NAMALWA (cell line): ENCODE data around the gene WDR33.
"Not testable (repeated sequence)": the region's sequence is repeated elsewhere in the genome, so short reads cannot be mapped to it uniquely, and the experiment has no call there.

ENCODE experiments used
- DNase-seq: peaks from one replicate; pipeline ENCODE4 v3.0.0-alpha.2; 2015; ENCODE audit warnings: low spot score

The WDR33 gene

DNA sequence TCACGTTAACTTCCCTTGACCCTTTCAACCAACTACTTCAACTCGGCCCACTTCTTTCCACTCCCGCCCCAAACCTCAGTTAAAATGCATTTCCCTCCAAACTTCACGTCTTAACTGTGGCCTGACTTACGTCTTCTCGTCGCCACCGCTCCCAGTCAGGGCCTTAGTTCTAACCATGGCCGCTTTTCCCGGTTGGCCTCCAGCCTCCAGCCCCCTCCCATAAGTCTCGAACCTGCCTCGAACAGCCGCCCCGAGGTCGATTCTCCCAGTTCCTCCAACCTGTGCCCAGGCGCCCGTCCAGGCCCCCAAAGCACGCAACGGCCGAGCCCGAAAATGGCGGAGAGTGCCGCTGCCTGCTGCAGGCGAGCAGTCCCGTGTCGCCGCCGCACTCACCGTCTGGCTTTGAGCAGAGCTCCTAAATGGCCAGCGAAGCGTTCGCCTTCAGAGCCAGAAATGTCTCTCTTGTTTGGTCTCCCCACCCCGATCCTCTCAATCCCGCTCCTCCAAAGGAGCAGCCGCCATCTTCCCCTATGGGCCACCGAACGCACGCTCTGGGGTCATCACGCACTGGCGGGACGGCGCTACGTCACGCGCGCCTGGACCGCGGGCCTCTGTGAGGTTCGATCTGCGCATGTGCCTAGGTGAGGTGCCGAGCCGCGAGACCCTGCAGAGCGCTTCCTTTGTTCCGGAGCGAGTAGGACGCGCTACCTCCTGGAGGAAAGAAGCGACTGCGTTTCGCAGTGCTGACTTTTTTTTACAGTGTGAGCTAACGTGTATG lies at the start of gene WDR33:
Gene WDR33 (minus strand): TSS at position 553 of the 778 bp plus-strand sequence. CDS start 40,190 bp downstream, outside the sequence.
- peak; percentile 96 for DNase-seq

DNA sequence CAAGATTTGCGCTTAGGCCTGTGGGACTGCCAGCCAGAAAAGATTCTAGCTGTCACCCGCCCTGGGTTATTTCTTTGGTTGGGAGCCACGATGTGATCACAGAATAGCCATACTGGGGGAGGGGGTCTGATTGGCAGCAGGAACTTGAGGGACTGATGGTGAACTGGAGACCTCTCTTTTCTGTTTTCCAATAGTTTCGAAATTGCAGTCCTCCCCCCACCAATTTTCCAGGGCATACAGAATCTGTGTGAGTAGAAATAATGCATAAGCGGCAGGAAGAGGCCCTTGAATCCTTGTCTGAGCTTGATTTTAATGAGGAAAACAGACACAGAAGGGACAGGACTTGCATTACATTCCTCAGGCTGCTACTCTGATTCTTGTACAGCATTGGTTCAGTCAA lies 49.2 kb upstream of the WDR33 start:
- no peak for DNase-seq

DNA sequence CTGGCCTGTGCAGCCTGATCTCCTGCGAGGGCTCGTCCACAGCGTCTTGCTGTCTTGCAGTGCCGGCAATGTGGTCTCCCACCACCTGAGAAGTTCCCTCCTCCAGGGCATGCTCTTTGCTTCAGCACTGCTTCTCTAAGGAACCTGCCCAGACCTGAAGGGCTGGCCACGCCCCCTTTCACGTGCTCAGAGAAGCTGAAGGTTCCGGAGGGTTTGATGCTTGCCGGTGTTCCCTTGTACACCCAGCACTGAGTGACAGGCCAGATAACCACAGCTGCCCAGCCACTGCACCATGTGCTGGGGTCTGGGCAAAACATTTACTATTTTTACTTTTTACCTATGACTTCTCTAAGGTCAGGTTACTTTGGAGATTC lies 48.7 kb upstream of the WDR33 start:
- DNase-seq, result peak; percentile 26

DNA sequence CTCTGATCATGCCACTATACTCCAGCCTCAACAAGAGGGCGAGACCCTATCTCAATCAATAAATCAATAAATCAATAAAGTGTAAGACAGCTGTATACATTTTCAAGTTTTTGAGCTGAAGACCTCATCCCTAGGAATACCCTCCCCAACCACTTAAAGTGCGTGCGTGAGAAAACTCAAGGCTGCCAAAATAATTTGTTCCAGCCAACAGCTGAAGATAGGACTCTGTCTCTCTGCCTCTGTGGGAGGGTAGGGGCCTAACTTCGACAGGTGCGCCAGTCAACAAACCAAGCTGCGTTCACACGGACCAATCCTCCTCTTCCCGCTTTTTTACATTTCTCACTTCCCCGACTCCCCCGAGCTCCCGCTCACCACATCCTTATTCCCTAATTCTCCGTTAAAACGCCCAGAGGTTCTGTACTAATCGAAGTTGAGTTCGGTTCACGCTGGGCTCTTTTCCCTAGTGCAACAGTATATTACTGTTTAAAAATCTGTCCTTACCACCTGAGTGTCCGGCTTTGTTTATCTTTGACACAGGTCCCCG lies 46.4 kb upstream of the WDR33 start:
- peak; percentile 57 for DNase-seq

DNA sequence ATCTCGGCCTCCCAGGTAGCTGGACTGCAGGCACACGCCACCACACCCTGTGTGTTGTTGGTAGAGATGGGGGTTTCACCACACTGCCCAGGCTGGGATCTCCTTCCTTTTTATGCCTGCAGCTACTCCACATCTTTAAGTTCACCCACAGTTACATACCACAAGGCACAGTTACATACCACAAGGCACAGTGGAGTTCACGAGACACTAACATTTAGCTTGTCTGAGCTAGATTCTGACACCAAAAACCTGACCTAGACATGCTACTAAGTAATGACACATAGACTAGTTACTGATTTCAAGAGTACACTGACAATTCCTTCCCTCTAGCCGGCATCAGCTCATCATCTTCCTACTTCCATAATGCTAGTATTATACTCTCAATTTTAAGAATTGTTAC lies 42.7 kb upstream of the WDR33 start:
- DNase-seq, result no peak

DNA sequence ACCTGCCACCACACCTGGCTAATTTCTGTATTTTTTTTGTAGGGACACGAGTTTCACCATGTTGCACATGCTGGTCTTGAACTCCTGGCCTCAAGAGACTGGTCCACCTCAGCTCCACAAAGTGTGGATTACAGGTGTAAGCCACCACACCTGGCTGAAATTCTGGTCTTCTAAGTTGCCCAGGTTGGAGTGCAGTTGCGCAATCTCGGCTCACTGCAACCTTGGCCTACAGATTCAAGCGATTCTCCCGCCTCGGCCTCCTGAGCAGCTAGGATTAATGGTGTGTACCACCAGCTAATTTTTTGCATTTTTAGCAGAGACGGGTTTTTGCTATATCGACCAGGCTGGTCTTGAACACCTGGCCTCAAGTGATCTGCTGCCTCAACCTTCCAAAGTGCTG lies 41.4 kb upstream of the WDR33 start:
- no peak for DNase-seq

DNA sequence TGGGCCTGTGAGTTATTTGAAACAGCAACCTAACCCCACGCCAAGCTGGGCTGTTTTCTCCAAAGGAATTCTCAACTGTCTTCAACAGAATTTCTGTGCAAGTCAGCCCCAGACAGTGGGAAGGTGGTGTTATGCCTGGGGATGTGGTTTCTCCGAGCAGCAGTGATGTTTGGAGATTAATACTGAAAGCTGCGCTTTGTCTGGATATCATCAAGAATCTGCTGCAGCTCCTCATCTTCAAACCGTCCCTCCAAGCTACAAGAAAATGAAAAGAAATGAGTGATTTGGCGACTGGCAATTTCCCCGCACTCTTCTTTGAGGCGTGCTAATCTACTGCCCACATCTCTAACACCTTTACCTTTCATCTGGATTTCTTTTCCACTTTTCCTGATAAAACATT lies 37.0 kb upstream of the WDR33 start:
- no peak for DNase-seq

DNA sequence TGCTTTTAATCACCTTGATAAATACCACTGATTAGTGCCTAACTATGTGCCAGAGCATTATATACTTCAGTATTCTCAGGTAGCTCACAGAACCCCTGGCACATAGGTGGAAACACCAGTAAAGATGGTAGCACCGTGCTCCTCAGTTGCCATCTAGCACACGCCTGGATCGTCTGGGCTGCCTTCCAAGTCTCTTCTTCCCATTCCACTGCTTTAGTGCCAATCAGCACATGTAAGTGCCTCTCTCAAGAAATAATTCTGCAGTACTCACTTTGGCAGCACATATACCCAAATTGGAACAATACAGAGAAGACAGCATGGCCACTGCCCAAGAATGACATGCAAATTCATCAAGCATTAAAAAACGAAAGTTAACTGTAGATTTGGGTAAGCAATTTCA lies 34.0 kb upstream of the WDR33 start:
- DNase-seq, result no peak

DNA sequence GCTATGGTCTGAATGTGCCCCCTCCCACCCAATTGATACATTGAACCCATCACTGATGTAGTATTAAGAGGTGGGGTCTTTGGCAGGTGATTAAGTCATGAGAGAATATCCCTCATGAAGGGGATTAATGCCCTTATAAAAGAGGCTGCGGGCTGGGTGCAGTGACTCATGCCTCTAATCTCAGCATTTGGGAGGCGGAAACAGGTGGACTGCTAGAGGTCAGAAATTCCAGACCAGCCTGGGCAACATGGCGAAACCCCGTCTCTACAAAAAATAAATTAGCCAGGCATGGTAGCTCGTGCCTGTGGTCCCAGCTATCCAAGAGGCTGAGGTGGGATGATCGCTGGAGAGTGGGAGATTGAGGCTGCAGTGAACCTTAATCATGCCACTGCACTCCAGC lies 32.7 kb upstream of the WDR33 start:
- DNase-seq, result no peak

DNA sequence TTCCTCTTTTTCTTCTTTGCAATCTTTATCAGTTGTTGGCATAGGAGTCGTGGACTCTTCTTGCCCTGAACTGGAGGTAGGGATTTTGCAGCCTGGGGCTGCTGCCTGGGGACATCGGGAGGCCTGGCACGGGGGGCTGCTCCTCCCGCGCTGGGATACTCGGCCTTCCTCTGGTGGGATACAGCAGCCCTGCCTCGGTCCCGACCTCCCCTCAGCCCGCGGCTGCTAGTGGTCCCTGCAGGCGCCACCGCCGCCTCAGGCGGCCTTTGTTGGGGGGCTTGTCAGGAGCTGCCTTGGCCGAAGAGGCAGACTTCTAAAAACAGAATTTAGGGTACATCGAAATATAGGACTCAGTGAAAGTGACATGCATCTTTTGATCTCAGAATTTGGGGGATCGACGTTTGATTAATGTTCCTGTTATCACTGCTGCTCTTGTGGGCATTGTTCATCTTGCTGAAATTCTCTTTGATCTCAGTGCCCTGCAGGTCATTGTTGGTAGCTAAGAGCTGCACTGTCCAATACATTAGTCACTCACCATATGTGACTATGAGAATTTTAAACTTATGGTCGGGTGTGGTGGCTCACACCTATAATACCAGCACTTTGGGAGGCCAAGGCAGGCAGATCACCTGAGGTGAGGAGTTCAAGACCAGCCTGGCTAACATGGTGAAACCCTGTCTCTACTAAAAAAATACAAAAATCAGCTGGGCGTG lies 30.7 kb upstream of the WDR33 start:
- DNase-seq, result no peak

DNA sequence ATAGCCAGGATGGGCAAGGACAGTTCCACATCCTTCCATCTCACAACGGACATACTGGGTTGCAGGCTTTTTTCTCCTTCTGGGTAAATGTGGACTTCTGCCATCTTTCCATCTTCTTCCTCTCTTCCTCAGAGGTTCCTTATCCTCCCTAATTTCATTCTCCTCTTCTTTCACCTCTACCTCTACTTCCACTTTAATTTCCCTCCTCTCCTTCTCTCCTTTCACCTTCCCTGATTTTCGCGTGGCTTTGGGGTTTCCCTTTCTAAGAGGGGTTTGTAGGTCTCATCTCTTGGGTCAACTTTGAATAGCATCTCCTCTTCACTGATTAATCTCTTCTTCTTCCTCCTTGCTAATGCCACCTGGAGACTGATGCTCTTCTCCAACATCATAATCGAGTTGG lies 29.9 kb upstream of the WDR33 start:
- no peak for DNase-seq

DNA sequence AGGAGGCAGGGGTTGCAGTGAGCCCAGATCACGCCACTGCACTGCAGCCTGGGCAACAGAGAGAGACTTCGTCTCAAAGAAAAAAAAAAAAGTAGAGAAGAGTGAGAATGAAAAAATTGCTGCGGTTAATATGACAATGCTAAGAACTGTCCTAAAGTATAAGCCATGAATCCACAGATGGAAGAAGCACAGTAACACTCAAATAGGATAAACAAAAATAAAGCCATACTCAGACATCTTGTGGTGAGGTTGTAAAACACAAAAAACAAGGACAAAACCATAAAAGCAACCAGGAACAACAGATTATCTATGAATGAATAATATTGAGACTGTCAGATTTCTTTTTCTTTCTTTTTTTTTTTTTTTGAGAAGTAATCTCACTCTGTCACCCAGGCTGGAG lies 24.0 kb upstream of the WDR33 start:
- no peak for DNase-seq

DNA sequence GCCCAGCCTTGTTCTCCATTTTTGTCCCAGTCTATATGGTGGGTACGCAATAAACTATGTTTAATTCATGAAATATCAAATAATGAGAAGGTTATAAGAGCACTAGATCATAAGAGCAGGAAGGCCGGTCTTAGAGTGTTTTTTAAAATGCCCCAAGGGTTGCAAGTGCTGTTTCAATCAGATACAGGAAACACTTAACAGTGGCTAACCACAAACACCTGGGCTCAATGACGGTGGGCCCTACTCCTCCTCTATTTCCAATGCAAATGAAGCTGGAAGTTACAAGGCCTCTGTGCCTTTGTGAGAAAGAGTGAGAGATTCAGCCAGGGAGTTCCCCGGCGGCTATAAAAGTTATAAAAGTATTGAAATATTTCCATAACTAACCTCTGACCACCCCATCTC lies 18.9 kb upstream of the WDR33 start:
- DNase-seq, result peak; percentile 97

DNA sequence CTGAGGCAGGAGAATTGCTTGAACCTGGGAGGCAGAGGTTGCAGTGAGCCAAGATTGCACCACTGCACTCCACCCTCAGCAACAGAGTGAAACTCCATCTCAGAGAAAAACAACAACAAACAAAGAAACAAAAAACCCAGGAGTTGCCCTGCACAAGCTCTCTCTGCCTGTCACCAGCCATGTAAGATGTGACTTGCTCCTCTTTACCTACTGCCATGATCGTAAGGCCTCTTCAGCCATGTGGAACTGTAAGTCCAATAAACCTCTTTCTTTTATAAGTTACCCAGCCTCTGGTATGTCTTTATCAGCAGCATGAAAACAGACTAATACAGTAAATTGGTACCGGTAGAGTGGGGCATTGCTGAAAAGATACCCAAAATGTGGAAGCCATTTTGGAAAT lies 15.7 kb upstream of the WDR33 start:
- not testable (repeated sequence) for DNase-seq

DNA sequence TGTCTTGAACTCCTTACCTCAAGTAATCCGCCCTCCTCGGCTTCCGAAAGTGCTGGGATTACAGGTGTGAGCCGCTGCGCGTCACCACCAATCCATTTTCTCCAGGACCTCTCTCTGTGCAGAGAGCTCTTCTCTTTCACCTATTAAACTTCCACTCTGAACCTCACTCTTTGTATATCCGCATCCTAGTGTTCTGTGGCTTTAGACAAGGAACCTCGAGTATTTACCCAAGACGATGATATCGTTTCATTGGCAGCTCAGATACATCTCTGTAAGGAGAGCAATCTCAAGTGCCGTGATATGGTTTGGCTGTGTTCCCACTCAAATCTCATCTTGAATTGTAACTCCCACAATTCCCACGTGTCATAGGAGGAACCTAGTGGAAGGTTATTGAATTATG lies 15.1 kb upstream of the WDR33 start:
- DNase-seq, result no peak

DNA sequence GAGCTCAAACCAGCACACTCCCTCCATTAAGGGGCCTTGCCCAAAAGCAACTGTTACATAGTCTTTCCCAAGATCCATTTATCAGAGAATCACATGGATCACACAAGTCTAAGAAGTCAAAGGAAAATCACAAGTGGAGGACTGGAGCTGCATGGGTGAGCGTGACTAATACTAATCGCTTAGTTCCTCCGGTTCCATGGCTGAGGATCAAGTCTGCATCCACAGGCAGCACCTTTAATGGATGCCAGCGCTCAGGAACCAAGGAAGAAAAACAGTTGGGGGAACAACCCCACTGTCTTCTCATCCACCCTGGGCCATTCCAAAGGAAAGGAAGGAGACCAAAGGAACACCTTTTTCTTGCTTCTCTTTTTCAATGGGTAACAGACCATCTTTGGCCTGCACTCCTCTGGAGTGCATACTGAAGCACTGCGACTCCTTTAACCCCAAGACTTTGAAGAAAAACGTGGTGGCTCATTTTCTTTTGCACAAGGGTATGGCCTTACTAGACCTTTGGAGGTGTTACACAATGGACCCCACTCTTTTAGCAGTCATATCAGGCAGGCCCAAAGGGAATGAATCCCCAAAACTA lies 9.2 kb upstream of the WDR33 start:
- DNase-seq, result no peak

DNA sequence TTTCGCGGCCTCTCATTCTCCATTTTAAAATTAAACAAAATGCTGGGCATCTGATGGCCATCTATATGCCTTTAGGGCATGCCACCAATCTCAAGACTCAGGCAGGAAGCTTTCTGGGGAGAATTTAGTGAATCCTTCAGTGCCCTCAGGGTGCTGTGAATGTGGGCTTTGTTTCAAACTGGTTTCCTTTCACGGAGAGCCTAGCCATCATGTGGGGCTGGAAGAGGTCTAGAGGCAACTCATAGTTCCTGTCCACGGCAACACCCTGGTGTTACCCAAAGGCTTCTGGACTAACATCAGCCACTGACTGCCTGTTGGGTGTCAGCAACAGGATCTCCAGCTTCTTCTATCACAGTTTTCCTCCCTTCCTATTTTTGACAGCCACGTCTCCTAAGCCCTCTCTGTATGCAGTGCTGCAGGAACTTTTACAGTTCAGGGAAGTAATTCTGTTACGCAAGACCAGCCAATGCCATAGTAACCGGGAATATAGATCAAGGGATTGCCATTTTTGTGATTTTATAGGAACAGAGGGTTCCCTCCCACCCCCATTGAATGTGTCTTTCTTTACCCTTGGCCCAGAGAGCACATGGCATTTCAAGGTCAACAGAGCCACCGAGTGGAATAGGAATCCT lies 7.9 kb upstream of the WDR33 start:
- DNase-seq, result no peak

DNA sequence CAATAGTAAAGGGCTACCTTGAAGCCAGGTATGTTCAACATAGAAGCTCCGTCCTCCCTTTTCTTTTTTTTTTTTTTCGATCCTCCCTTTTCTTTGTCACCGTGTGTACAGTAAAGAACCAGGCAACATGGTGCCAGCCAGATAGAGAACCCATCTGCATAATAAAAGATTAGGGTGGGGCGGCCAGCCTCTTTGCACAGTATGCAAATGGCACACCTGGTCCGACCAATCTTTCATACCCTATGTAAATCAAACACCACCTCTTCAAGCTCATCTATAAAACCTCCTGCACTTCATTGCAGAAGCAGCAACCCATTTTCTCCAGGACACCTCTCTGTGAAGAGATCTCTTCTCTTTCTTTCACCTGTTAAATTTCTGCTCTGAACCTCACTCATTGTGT lies 7.3 kb upstream of the WDR33 start:
- no peak for DNase-seq

DNA sequence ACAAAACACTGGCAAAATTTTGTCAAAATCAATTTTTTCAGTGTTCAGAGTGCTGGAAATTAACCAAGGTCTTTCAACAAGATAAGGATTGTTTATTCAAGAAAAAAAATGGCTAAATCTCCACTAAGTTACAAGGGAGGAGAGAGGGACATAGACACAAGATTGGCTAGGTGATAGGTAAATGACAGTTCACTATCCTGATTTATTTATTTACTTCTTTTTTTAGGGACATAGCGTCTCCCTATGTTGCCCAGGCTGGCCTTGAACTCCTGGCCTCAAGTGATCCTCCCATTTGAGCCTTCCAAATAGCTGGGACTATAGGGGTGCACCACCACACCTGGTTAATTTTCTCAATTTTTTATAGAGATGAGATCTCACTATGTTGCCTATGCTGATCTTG lies 3.7 kb upstream of the WDR33 start:
- no peak for DNase-seq

DNA sequence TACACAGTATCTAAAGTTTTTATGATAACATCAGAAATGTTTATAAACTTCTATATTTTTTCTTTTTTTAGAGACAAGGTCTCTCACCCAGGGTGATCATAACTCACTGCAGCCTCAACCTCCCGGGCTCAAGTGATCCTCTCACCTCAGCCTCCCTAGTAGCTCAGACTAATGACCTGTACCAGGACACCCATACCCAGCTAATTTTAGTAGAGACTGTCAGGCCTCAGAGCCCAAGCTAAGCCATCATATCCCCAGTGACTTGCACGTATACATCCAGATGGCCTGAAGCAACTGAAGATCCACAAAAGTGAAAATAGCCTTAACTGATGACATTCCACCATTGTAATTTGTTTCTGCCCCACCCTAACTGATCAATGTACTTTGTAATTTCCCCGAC lies 1.5 kb upstream of the WDR33 start:
- DNase-seq, result not testable (repeated sequence)

DNA sequence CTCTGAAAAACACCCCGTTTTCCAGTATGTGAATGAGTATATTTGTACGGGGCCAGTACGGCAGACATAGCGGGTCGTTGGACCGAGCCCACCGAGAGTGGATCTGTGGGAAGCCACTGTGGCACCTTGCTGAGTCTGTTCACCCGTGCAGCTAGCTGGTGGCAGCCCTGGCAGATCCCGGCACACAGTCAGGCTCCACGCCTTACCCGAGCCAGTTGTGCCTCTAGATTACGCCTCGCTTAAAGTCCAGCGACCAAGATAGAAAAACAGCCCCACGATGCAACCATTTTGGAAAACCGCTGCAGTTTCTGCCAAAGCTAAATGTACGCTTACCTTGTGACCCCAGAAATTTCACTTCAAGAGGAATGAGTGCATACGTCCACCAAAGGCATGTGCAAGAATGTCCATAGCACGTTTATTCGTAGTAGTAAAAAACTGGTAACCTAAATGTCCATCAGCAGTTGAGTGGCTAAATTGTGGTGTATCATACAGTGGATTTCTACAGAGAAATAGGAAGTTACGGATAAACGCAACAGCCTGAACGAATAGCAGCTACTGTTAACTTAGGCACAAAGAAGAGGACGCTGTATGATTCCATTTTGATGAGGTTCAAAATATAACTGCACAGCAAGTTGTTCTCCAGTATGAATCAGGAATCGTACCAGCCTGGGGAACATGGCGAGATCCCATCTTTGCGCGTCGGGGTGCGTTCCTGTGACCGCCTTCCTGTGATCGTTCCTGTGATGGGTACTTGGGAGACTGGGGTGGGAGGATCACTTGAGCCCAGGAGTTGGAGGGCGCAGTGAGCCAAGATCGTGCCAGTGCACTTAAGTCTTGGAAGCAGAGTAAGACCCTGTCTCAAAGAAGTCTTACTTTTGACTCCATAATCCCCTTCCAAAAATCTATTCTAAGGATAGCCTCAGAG lies 688 bp upstream of the WDR33 start:
- DNase-seq, result no peak
